HT-29 (cell line): ENCODE measurements around the gene UBE2G2. TPM values are rescaled to one million over a fixed set of nuclear protein-coding genes. Genes with fewer than 3 reads are reported as not detected.

ENCODE experiments used
- DNase-seq: peaks from one replicate; pipeline ENCODE4 v3.0.0-alpha.2; 2015; ENCODE audit warnings: low spot score
- total RNA-seq: library from RNA; depleted of rRNA; stranded (reverse); fragments of >200 nt; shearing (Covaris generic); gene quantifications from 2 replicates; pipeline ENCODE4 v1.2.3, GENCODE V29; 2014

Gene UBE2G2
- total RNA-seq, 1 experiment from 2014 or later = 63.7 TPM

DNA sequence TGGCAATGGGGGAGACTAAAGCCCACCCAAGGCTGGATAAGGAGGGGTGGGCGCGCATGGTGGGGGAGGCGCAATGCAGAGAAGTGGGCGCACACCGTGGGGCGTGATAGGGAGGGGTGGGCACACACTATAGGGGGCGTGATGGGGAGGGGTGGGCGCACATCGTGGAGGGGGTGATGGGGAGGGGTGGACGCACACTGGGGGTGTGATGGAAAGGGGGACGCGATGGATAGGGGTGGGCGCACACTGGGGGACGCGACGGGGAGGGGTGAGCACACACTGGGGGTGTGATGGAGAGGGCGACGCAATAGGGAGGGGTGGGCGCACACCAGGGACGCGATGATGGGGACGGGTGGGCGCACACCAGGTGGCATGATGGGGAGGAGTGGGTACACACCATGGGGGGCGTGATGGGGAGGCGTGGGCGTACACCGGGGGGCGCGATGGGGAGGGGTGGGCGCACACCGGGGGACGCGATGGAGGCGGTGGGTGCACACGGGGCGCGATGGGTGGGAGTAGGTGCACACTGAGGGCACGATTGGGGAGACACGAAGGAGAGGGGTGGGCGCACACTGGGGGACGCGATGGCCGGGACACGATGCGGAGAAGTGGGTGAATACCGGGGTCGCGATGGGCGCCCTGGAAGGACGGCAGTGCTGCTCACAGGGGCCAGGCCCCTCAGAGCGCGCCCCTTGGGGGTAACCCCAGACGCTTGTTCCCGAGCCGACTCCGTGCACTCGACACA, 15.3 kb upstream of the UBE2G2 start:
- DNase-seq = no peak

DNA sequence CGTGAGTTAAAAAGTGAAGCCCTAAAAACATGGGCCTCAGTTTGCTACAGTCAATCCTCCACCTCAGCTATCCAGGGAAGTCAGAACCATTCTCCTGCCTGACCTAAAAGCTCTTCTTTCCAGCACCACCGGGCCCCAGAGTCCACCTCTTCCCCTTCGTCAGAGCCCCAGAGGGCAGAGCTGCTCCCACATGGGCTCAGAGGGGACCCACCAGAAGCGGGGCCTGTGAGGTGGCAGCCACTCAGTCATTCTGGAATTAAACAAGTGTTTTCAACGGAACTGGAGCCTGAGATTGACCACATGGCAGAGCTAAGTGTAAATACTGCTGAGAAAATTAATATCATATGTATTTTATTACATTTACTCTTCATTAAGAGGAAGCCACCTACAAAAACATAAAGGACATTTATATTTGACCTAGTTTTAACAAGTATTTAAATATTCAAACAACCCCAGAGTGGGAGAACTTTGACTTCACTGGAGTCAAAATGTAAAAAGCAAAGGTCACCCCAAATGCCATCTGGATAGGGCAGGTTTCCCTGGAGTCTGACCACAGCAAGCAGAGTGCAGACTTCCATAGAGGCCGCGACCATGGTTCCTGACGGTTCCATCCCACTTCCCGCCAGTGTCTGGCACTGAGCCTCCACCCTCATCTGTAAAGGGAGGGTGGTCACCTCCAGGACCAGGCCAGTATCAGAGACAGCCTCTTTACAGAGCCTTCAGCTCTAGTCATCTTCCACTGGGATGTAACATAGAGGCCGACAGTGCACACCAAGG, 14.4 kb upstream of the UBE2G2 start:
- no peak for DNase-seq

DNA sequence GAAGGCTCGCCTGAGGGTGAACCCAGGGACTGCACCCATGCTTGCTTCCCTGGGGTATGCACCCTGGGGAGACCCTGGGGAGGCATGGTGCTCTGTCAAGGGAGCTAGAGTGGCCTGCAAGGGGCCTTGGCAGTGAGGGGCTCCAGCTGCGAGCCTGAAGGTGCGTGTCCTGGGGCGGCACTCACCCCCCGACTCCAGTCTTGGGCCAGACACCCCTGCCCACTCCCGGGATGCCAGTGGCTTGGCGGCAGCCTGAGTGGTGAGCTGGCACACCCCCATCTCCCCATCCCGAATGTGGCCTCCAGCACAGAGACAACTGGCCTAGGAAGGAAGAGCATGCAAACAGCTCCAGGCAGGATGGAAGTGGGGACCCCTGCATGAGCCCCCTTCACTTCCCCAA, 13.6 kb upstream of the UBE2G2 start:
- no peak for DNase-seq

GRCh38 chr21:44814498-44815023, 12.9 kb upstream of the UBE2G2 start:
- no peak for DNase-seq

GRCh38 chr21:44813727-44814126, 12.1 kb upstream of the UBE2G2 start:
- DNase-seq = no peak

- DNase-seq = no peak
Measured at GRCh38 chr21:44813149-44813548, 11.5 kb upstream of the UBE2G2 start.

- DNase-seq = no peak
Measured at GRCh38 chr21:44812640-44813039, 11.0 kb upstream of the UBE2G2 start.

GRCh38 chr21:44810779-44811178, 9.2 kb upstream of the UBE2G2 start:
- no peak for DNase-seq

GRCh38 chr21:44805859-44806258, 4.2 kb upstream of the UBE2G2 start:
- DNase-seq = no peak

DNA sequence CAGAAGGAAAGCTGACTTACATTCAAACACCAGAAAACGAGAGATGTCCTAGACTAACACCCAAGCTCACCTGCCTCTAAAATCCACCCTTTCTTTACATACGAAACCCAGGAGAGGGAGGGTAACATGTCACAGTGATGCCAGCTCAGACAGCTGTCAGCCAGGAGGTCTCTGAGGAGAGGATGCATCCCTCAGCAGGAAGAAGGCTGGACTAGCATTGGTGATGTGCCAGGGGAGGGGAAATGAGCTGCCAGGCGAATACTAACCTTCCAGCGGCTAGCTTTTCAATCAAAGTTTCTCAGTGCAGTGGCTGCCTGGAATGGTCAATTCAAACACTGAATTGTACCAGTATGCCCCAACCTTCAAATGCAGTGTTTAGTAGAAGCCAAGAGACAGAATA, 3.6 kb upstream of the UBE2G2 start:
- no peak for DNase-seq

GRCh38 chr21:44804762-44805161, 3.1 kb upstream of the UBE2G2 start:
- DNase-seq = no peak

GRCh38 chr21:44803651-44804050, 2.0 kb upstream of the UBE2G2 start:
- DNase-seq = no peak

DNA sequence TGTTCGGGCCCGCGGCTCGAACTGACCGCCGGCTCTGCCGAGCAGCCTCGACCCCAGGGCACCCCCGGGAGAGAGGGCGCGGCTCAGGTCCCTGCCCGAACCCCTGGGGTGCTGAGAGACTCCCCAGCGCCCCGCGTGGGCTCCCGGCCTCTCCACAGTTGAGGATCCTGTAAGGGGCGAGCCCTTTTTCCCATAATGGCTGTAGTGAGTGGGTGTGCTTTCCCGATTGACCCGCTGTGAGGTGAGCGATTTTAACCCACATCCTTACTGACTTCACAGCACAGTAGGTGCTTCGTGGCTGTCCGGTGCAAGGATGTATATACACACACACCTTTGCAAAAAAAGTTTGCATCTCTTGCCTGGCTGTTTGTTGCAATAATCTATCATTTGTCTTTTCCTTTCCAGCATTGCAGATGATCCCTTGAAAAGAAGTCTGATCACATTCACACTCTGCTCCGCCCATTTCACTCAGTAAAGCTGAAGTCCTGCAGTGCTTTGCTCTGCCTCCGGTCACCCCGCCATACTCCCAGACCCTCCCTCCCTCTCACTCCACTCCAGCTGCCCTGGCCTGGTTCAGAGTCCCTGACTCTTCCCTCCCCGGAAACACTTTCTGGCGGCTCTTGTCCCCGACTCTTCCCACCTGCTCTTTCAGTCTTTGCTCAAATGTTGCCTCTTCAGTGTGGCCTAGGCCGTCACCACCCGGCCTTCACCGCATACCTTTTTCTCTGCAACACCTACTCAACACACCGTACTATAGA, 955 bp upstream of the UBE2G2 start:
- peak; percentile 42 for DNase-seq

DNA sequence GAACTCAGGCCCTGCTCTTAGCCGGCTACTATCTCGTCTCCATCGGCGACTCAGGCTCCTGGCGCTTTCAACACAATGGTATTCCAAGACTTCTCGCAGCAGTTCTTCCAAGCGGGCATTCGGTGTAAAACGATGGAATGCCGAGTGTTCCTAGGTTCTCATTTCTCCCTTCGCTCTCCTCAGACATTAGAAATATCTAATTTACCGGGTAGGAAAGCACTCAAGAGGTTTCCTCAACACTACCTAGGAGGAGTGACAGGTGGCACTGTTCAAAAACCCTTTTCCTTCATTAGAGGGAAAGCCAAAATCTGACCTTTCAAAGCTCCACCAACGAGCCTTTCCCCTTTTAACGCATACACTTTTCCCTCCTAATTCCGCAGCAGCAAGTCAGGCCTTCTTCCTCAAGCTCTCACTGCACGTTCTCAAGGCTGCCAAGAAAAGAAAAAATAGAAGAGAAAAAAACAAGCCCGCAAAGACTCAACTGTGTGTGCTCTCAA, 601 bp downstream of the UBE2G2 start:
- peak; percentile 46 for DNase-seq

DNA sequence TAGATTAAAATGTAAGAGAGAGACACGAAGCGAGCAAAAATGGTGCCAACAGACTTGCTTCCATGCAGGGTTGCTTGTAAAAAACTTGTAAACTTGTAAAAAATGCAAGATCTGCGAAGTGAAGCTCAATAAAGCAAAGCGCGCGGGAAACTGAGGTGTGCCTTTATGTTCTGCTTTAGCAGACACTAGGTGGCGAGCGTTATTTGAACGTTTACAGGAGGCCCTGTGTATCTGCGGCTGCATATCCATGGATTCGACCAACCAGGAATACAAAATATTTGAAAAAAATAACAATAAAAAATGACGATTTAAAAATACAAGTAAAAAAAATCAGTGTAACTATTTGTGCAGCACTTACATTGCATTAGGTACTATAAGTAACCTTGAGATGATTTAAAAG, 1.5 kb downstream of the UBE2G2 start:
- peak; percentile 42 for DNase-seq

DNA sequence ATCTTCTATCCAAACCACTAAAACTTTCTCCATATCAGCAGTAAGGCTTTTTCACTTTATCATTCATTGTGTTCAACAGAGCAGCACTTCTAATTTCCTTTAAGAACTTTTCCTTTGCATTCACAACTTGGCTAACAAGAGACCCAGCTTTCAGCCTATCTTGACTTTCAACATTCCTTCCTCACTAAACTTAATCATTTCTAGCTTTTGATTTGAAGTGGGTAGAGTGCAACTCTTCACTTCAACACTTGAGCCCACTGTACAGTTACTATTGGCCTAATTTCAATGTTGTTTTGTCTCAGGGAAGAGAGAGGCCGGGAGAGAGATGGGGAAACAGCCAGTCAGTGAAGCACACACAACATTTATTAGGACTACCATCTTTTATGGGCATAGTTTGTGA, 2.0 kb downstream of the UBE2G2 start:
- no peak for DNase-seq

GRCh38 chr21:44797775-44798174, 3.8 kb downstream of the UBE2G2 start:
- DNase-seq = no peak

DNA sequence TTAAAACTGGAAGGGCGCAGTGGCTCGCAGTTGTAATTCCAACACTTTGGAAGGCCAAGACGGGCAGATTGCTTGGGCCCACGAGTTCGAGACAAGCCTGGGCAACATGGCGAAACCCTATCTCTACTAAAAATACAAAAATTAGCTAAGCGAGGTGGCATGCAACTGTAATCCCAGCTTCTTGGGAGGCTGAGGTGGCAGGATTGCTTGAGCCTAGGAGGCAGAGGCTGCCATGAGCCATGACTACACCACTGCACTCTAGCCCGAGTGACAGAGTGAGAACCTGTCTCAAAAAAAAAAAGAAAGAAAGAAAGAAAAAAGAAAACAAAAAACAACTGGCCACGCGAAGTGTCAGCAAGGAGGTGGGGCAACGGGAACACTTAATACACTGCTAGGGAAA, 6.3 kb downstream of the UBE2G2 start:
- no peak for DNase-seq

DNA sequence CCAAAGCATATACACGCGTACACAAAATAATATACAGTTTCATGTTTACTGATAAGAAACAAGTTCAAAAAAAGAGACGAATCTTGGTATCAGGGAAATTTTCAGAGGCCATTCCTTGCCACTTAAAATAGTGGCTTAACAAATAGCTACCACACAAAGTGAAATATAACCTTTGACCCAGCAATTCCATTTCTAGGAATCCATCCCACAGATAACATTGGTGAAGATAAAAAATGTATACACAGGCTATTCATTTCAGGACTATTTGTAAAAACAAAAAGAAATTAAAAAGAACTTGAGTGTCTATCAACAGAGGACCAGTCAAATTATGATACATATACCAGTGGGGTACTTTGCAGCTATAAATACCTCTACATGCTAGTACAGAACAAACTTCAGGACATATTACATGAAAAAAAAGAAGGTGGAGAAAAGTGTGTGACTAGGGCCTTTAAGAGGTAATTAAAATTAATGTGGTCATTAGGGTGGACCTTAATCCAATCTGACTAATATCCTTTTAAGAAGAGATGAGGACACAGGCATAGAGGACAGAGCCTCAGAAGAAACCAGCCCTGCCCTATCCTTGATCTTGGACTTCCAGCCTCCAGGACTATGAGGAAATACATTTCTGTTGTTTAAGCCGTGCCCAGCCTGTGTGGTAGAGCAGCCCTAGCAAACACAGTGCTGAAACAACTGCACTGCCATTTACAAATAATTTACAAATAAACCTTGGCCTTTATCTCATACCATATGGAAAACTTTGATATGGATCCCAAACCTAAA, 7.8 kb downstream of the UBE2G2 start:
- DNase-seq = no peak

GRCh38 chr21:44792702-44793591, 8.7 kb downstream of the UBE2G2 start:
- DNase-seq = peak; percentile 59
